Measurements from ENCODE around the gene TMA7. TPM values are rescaled to one million over a fixed set of nuclear protein-coding genes. Genes with fewer than 3 reads are reported as not detected.
A peak's percentile ranks its signal among the peaks of the same experiment; 100 is the strongest.

TMA7 gene
- total and polyA plus RNA-seq, 2 of the 13 experiments (the other 11 are each of a cell fraction or from before 2014, with no cell fraction given) = 100 to 486 TPM

DNA sequence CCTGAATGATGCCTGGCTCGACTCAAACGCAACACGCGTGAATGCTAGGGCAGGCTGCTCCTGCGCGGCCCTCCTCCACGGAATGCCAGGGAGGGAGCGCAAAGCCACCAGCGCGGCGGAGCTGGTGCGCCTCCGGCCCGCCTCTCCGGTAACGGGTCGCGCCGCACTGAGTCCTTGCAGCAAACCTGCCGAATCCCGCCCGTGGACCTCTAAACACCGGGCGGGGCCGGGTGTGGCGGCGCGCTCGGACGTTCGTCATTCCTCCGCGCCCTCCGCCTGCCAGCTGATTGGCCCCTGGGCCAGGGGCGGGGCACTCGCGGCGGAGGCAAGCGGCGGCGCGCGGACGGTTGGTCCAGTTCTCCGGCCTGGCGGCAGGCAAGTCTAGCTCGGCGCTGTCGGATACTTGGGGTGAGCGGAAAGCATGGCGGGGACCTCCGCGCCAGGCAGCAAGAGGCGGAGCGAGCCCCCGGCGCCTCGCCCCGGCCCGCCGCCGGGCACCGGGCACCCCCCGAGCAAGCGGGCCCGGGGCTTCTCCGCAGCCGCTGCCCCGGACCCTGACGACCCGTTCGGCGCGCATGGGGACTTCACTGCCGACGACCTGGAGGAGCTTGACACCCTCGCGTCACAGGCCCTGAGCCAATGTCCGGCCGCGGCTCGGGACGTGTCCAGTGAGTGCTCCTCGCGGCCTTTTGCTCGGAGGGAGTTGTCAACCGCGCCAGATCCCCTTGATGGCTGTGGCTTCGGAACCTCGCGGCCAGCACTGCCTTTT is 6.6 kb downstream of the TMA7 start, which contains the start of gene ATRIP (continued):
- TF ChIP-seq THRA (CRISPR knock-in tag; IDR thresholded peaks at IDR 0.05; ENCODE audit: borderline replicate concordance) = peak; percentile 26; the same call in 1 of the 2 replicates
- TF ChIP-seq ZNF652 (CRISPR knock-in tag; IDR thresholded peaks at IDR 0.05; ENCODE audit: borderline replicate concordance, low read depth) = no peak
- TF ChIP-seq, protein P1, sequence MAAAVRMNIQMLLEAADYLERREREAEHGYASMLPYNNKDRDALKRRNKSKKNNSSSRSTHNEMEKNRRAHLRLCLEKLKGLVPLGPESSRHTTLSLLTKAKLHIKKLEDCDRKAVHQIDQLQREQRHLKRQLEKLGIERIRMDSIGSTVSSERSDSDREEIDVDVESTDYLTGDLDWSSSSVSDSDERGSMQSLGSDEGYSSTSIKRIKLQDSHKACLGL (CRISPR knock-in tag; IDR thresholded peaks at IDR 0.05) = peak; percentile 82; the same call in 1 of the 2 replicates
- TF ChIP-seq ZNF260 (CRISPR knock-in tag; IDR thresholded peaks at IDR 0.05; ENCODE audit: borderline replicate concordance, low read depth) = no peak
- no peak for TF ChIP-seq SRSF9 (IDR thresholded peaks at IDR 0.05; ENCODE audit: borderline replicate concordance, insufficient read depth, low read depth, low read length, poor library complexity, severe bottlenecking)
- TF ChIP-seq ZNF883 (CRISPR knock-in tag; IDR thresholded peaks at IDR 0.05; ENCODE audit: not compliant biosample characterization) = peak; percentile 79
- peak; percentile 73 for TF ChIP-seq MEF2D (CRISPR knock-in tag; IDR thresholded peaks at IDR 0.05)
- peak; percentile 96 for TF ChIP-seq POLR2G (IDR thresholded peaks at IDR 0.05; ENCODE audit: low read depth, low read length)
- peak; percentile 88; the same call in 1 of the 2 replicates for TF ChIP-seq CCDC6 (CRISPR knock-in tag; IDR thresholded peaks at IDR 0.05)
- peak; percentile 79; the same call in 1 of the 2 replicates for TF ChIP-seq GLI4 (CRISPR knock-in tag; IDR thresholded peaks at IDR 0.05; ENCODE audit: borderline replicate concordance)
- TF ChIP-seq IRF2 (CRISPR knock-in tag; IDR thresholded peaks at IDR 0.05) = peak; percentile 50; the same call in 1 of the 2 replicates
- TF ChIP-seq ZBTB37 (CRISPR knock-in tag; IDR thresholded peaks at IDR 0.05) = no peak
- TF ChIP-seq TBL1XR1 (IDR thresholded peaks at IDR 0.05; ENCODE audit: borderline replicate concordance, low read length, partially characterized antibody) = no peak
- no peak for TF ChIP-seq ZSCAN12 (CRISPR knock-in tag; IDR thresholded peaks at IDR 0.05)
- no peak for TF ChIP-seq ZNF121 (CRISPR knock-in tag; IDR thresholded peaks at IDR 0.05)
- 0 out of 2 replicates have a peak, but pooled peaks have one; percentile 68 for TF ChIP-seq SAFB2 (CRISPR knock-in tag; IDR thresholded peaks at IDR 0.05; ENCODE audit: borderline replicate concordance, low read depth)
- peak; percentile 22; the same call in 1 of the 2 replicates for TF ChIP-seq WIZ (CRISPR knock-in tag; IDR thresholded peaks at IDR 0.05)
- peak; percentile 94 for TF ChIP-seq ATF1 (CRISPR knock-in tag; IDR thresholded peaks at IDR 0.05)
- TF ChIP-seq THYN1 (CRISPR knock-in tag; IDR thresholded peaks at IDR 0.05; ENCODE audit: borderline replicate concordance, low read depth) = no peak
- TF ChIP-seq RXRB (CRISPR knock-in tag; IDR thresholded peaks at IDR 0.05; ENCODE audit: borderline replicate concordance) = peak; percentile 11; the same call in 1 of the 2 replicates
- TF ChIP-seq SPEN (CRISPR knock-in tag; IDR thresholded peaks at IDR 0.05; ENCODE audit: low read depth) = peak; percentile 88
- 0 out of 2 replicates have a peak, but pooled peaks have one; percentile 41 for TF ChIP-seq ZBTB42 (CRISPR knock-in tag; IDR thresholded peaks at IDR 0.05)
- TF ChIP-seq NFKB2 (CRISPR knock-in tag; IDR thresholded peaks at IDR 0.05; ENCODE audit: borderline replicate concordance) = peak; percentile 91; the same call in 1 of the 2 replicates
- TF ChIP-seq MEIS1 (CRISPR knock-in tag; IDR thresholded peaks at IDR 0.05; ENCODE audit: borderline replicate concordance) = no peak
- TF ChIP-seq SOX13 (IDR thresholded peaks at IDR 0.05) = 0 out of 2 replicates have a peak, but pooled peaks have one; percentile 16
- peak in 1 of 2 experiments; percentile 30; a peak in 1 of 4 replicates for TF ChIP-seq SOX13 (CRISPR knock-in tag; conservative IDR thresholded peaks at IDR 0.05 in 1 of 2, IDR thresholded peaks at IDR 0.05 in 1 of 2)
